HG03469 (cell line): ENCODE data around the gene OR10T2.
"Not testable (repeated sequence)": the region's sequence is repeated elsewhere in the genome, so short reads cannot be mapped to it uniquely, and the experiment has no call there.

ENCODE experiments used
- ATAC-seq: cut with Tn5 transposase; IDR thresholded peaks from one replicate; pipeline ENCODE4 v1.9.1; 2021; ENCODE audit warnings: mild to moderate bottlenecking, moderate library complexity, moderate number of reproducible peaks; ENCODE audit not compliant: unreplicated experiment

Gene OR10T2

GRCh38 chr1:158357441-158357840, 41.8 kb downstream of the OR10T2 start:
- no peak for ATAC-seq

DNA sequence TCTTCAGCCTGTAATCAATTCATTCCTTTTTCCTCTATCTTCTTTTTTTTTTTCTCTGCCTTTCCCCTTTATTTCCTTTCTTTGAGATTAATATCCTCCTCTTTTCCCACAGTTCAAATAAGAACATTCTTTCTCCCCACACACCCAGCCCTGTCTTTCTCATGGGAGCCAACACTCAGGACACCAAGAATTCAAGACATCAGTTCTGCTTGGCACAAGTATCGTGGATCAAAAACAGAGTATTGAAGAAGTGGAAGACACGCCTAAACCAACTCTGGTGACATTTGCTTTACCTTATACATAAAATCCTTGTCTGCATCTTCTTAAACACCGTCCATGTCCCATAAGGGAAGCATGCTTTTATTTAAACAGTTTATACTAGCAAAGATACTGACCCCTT, 42.6 kb downstream of the OR10T2 start:
- ATAC-seq, result no peak

- ATAC-seq, result no peak
Measured at GRCh38 chr1:158355773-158356285, 43.4 kb downstream of the OR10T2 start.

DNA sequence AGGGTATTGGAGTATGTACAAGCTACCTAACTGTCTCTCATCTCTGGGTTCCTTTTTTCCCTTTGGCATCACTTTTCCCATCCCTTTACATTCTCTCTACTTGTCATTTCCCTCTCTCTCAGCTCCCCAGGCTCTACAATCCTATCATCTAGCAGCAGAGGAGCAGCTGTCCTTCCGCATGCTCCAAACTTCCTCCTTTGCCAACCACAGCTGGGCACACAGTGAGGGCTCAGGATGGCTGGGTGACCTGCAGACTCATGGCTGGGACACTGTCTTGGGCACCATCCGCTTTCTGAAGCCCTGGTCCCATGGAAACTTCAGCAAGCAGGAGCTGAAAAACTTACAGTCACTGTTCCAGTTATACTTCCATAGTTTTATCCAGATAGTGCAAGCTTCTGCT, 45.0 kb downstream of the OR10T2 start:
- ATAC-seq, result no peak

GRCh38 chr1:158353303-158354075, 45.8 kb downstream of the OR10T2 start, which contains the start of gene CD1E:
CD1E (plus strand) TSS chr1:158353894; CDS start chr1:158353989, 95 bp downstream.
- peak; percentile 48 for ATAC-seq

DNA sequence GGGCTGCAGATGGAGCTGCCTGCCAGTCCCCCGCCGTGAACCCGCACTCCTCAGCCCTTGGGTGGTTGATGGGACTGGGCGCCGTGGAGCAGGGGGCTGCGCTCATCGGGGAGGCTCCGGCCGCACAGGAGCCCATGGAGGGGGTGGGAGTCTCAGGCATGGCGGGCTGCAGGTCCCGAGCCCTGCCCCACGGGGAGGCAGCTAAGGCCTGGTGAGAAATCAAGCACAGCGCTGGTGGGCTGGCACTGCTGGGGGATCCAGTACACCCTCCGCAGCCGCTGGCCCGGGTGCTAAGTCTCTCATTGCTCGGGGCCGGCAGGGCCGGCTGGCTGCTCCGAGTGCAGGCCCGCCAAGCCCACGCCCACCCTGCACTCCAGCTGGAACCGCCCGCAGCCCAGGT, 50.3 kb downstream of the OR10T2 start:
- ATAC-seq, result not testable (repeated sequence)
